HepG2 (cell line): ENCODE measurements around the gene IQSEC1. TPM values are rescaled to one million over a fixed set of nuclear protein-coding genes. Genes with fewer than 3 reads are reported as not detected.

Source experiments
- ATAC-seq: fragments of 200-7000 bp; cut with Tn5 transposase; 3 replicates; pipeline ENCODE4 v1.9.1; 2020; ENCODE audit warnings: mild to moderate bottlenecking, moderate library complexity
- BruUV-seq: library from RNA; stranded (reverse); fragments of 400-500 nt; replicated peaks from 2 replicates; lab custom pipeline; 2021; lab: Mats Ljungman, UMichigan
- CTCF ChIA-PET: fragments of 300-600 bp; formaldehyde crosslinking; extraction: SDS; loops from one replicate; lab custom pipeline; 2021; ENCODE audit warnings: low total read pairs, inconsistent platforms, low intra/inter-chr PET ratio; lab: Yijun Ruan, JAX
- POLR2A ChIA-PET: fragments of 350-600 bp; sonication (Branson Sonifier 250); formaldehyde crosslinking; loops from one replicate; lab custom pipeline; 2020; ENCODE audit warnings: antibody characterized with exemption, inconsistent platforms; lab: Yijun Ruan, JAX
- DNase-seq: peaks from one replicate; pipeline ENCODE4 v3.0.0-alpha.2; 2015; ENCODE audit warnings: low spot score
- FAIRE-seq: peaks from 3 replicates; lab custom pipeline; 2011; peaks lifted over from hg19 to GRCh38; lab: Jason Lieb, UNC
- H2AFZ ChIP-seq: one replicate; pipeline ENCODE4 v1.6.1; 2011; ENCODE audit warnings: low read length, inconsistent platforms
- H3K27ac ChIP-seq: fragments of 300-600 bp; 3 replicates; pipeline ENCODE4 v1.8.0; 2011; ENCODE audit warnings: mixed run types, mild to moderate bottlenecking, mixed read lengths, low read length, inconsistent platforms; ENCODE audit not compliant: insufficient read depth; ENCODE audit errors: extremely low read length
- H3K27me3 ChIP-seq, 2 experiments: fragments of 200-600 bp in 1 of 2; 2 replicates in 1 of 2; 3 replicates in 1 of 2; pipeline versions ENCODE4 v1.6.0 to v1.8.0; 2011; ENCODE audit warnings: low read length in 2 of 2, mild to moderate bottlenecking in 2 of 2, moderate library complexity in 2 of 2, inconsistent platforms in 1 of 2; ENCODE audit not compliant: insufficient read depth in 2 of 2, control insufficient read depth in 1 of 2
- H3K36me3 ChIP-seq, 2 experiments: fragments of 200-600 bp in 1 of 2; replicated peaks in 1 of 2; 2 replicates in 1 of 2; 3 replicates in 1 of 2; pipeline versions ENCODE4 v1.5.1 to v1.8.0; 2011; ENCODE audit warnings: low read length in 2 of 2, inconsistent platforms in 1 of 2; ENCODE audit not compliant: insufficient read depth in 2 of 2, control insufficient read depth in 1 of 2
- H3K4me1 ChIP-seq: 2 replicates; pipeline ENCODE4 v1.5.1; 2012; ENCODE audit warnings: low read length, inconsistent platforms; ENCODE audit not compliant: insufficient read depth
- H3K4me2 ChIP-seq: 2 replicates; pipeline ENCODE4 v1.6.0; 2011; ENCODE audit warnings: low read depth, low read length, inconsistent platforms
- H3K4me3 ChIP-seq, 3 experiments: fragments of 200-600 bp in 1 of 3; sonication (generic), shearing (Covaris generic) in 1 of 3; replicated peaks in 1 of 3; 2 replicates each; pipeline ENCODE4 v1.5.1; 2011 to 2016; ENCODE audit warnings: low read length in 3 of 3, inconsistent platforms in 2 of 3, low read depth in 2 of 3, mild to moderate bottlenecking in 2 of 3, control low read depth in 1 of 3, mixed read lengths in 1 of 3; ENCODE audit not compliant: insufficient read depth in 1 of 3
- H3K79me2 ChIP-seq: one replicate; pipeline ENCODE4 v1.6.1; 2011; ENCODE audit warnings: low read length, inconsistent platforms; ENCODE audit not compliant: insufficient read depth
- H3K9ac ChIP-seq: 2 replicates; pipeline ENCODE4 v1.6.0; 2011; ENCODE audit warnings: mild to moderate bottlenecking, low read depth, low read length, inconsistent platforms; ENCODE audit not compliant: insufficient read depth
- H3K9me3 ChIP-seq: 2 replicates; pipeline ENCODE4 v1.5.1; 2012; ENCODE audit warnings: mild to moderate bottlenecking, low read length
- H4K20me1 ChIP-seq: 2 replicates; pipeline ENCODE4 v1.6.0; 2011; ENCODE audit warnings: inconsistent platforms, mild to moderate bottlenecking, low read length, moderate library complexity; ENCODE audit not compliant: insufficient read depth
- MTF1 ChIP-seq: sonication (generic); formaldehyde crosslinking; IDR thresholded peaks from 2 replicates; pipeline ENCODE4 v1.5.0; 2020; ENCODE audit warnings: missing genetic modification reagents
- NRL ChIP-seq: sonication (generic); formaldehyde crosslinking; IDR thresholded peaks from 2 replicates; pipeline ENCODE4 v1.5.0; 2020; ENCODE audit warnings: missing genetic modification reagents, mild to moderate bottlenecking, moderate library complexity, borderline replicate concordance
- SATB2 ChIP-seq: sonication (generic); formaldehyde crosslinking; IDR thresholded peaks from 2 replicates; pipeline ENCODE4 v1.5.0; 2020; ENCODE audit warnings: missing genetic modification reagents
- ZNF235 ChIP-seq: sonication (generic); formaldehyde crosslinking; IDR thresholded peaks from 2 replicates; pipeline ENCODE4 v1.8.1; 2023; ENCODE audit warnings: mild to moderate bottlenecking, missing genetic modification reagents, borderline replicate concordance
- ZNF430 ChIP-seq: sonication (generic); formaldehyde crosslinking; IDR thresholded peaks from 2 replicates; pipeline ENCODE4 v1.9.0; 2021; ENCODE audit warnings: mild to moderate bottlenecking, missing genetic modification reagents
- WGBS: methylation state at CpG from one replicate; pipeline ENCODE4 v1.1.6; 2017; ENCODE audit warnings: low lambda C conversion rate; 5-methylcytosine and 5-hydroxymethylcytosine counted together
- in situ Hi-C: cut with HindIII; loops from 2 replicates; pipeline ENCODE4 v1.10.0; 2017; ENCODE audit warnings: low pct_unique_long_range_greater_than_20kb; ENCODE audit not compliant: extremely low pct_ligation_motif_present
- intact Hi-C: fragments of 100-400 bp; cut with micrococcal nuclease; formaldehyde crosslinking; loops from one replicate; pipeline ENCODE4 v1.10.0; 2022; ENCODE audit not compliant: unreplicated experiment
- polyA plus RNA-seq, 8 experiments: library from polyadenylated mRNA; depleted of rRNA in 3 of 8; stranded (reverse) in 7 of 8; unstranded in 1 of 8; fragments of >200 nt; fragmentation: Illumina TruSeq in 4 of 8; extraction: Trizol in 4 of 8; gene quantifications; 2 replicates each; pipeline versions ENCODE4 v1.2.1 to v1.2.3, GENCODE V29; 2011 to 2016; ENCODE audit warnings: low read depth in 4 of 8, missing spikeins in 1 of 8, mixed read lengths in 1 of 8; ENCODE audit not compliant: insufficient read depth in 1 of 8
- total RNA-seq, 5 experiments: library from RNA; depleted of rRNA; stranded (reverse); fragments of >200 nt; fragmentation: Illumina TruSeq; extraction: Trizol; gene quantifications; 2 replicates each; pipeline ENCODE4 v1.2.3, GENCODE V29; 2016; ENCODE audit warnings: low read depth in 1 of 5
- TF ChIP-seq, protein P1 (sequence below): IDR thresholded peaks from 2 replicates; pipeline ENCODE4 v1.6.1; 2016
- TF ChIP-seq, protein P2 (sequence below): sonication (generic); formaldehyde crosslinking; IDR thresholded peaks from 2 replicates; pipeline ENCODE4 v1.8.1; 2023; ENCODE audit warnings: mild to moderate bottlenecking, inconsistent platforms, moderate library complexity, missing genetic modification reagents, borderline replicate concordance
- TF ChIP-seq, protein P3 (sequence below), 2 experiments: sonication (generic) in 1 of 2; formaldehyde crosslinking in 1 of 2; IDR thresholded peaks; 2 replicates each; pipeline versions ENCODE4 v1.4.0 to v1.6.1; 2018 to 2020; ENCODE audit warnings: missing genetic modification reagents in 2 of 2, borderline replicate concordance in 1 of 2, low read depth in 1 of 2, mild to moderate bottlenecking in 1 of 2, missing biosample characterization in 1 of 2
- TF ChIP-seq, protein P4 (sequence below): sonication (generic); formaldehyde crosslinking; IDR thresholded peaks from 2 replicates; pipeline ENCODE4 v1.5.0; 2020; ENCODE audit warnings: mild to moderate bottlenecking, missing genetic modification reagents
- TF ChIP-seq, protein P5 (sequence below): IDR thresholded peaks from 2 replicates; pipeline ENCODE4 v1.6.1; 2016; ENCODE audit warnings: control low read depth
- TF ChIP-seq, protein P6 (sequence below): sonication (generic); formaldehyde crosslinking; IDR thresholded peaks from 2 replicates; pipeline ENCODE4 v1.4.0; 2020; ENCODE audit warnings: missing genetic modification reagents

IQSEC1 gene
- total and polyA plus RNA-seq, 2 of the 13 experiments (the other 11 are each of a cell fraction or from before 2014, with no cell fraction given), result 17.4 to 20.2 TPM

DNA sequence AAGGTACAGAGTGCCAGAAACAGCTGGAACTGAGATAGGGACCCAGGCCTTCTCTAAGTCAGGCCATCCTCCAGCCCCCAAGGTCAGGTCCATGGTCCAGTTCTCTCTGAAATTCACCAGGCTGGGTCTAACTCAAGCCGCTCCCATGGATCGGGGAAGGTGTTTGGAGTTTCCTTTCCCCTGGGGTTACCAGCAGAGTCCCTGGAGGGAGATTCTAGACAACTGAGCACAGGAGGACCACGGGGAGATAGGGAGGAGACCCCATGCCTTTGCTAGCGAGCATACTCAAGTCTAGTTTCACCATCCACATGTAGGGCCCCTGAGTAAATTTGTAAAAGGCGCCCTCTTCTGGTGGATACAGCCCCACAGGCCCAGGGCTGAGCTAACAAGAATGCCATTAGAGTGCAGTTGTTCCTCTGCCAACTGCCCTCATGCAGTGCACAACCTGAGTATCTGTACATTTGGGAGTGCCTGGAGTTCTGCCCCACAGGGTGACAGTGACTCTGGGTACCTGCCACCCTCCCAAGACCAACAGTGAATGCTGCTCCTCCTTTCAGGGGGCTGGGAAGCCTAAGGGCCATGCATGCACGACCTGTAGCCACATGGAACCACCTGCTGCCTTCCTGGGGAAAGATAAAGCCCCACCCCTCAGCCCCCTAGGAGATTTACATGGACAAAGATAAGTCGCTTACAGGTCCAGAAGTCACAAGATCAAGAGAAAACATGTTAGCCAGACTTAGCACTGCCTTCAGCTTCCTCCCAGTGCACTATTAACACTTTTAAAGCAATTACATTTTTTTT lies 89.0 kb downstream of the IQSEC1 start:
- Histone ChIP-seq H2AFZ (no peak overlapping the region), H3K36me3 (peaks cover 0 to 3% of the 10 kb centered on the region in 2 experiments; a peak in 1 of 5 replicates), H3K9me3 (no peaks in the 10 kb centered on the region), H3K79me2 (no peaks in the 10 kb centered on the region), H3K4me1 (peaks cover 15% of the 10 kb centered on the region), H3K27ac (peak overlapping the region; percentile 31), H4K20me1 (peaks cover 8% of the 10 kb centered on the region; the same call in 1 of the 2 replicates), H3K27me3 (no peaks in the 10 kb centered on the region), H3K4me2 (peak overlapping the region; percentile 65), H3K4me3 (peak overlapping the region in 2 of 3 experiments; percentile 29 to 37; a peak in 4 of 6 replicates), H3K9ac (0 out of 2 replicates have a peak overlapping the region, but pooled peaks have one; percentile 10)
- in situ Hi-C loops, result no loop called here
- 8% methylated on average over 6 of the region's 7 CpGs for WGBS
- ATAC-seq (peak; percentile 96), FAIRE-seq (peak; percentile 83), DNase-seq (peak; percentile 79)
- intact Hi-C loops, result loop anchor here (1.0 to 5.0 kb wide), 4 partner anchors 18 to 116 kb away; no protein-coding TSS in a partner anchor
- ChIA-PET POLR2A (interaction anchor here (1.0 to 2.7 kb wide), 7 partner anchors 8 to 88 kb away, joined by 3 to 9 read pairs (median 4); no protein-coding TSS in a partner anchor), CTCF (interaction anchor here (0.8 to 1.6 kb wide), 4 partner anchors 11 to 116 kb away, joined by 4 to 7 read pairs (median 4); no protein-coding TSS in a partner anchor)
- BruUV-seq, result no TSS peak
- TF ChIP-seq, protein P1, sequence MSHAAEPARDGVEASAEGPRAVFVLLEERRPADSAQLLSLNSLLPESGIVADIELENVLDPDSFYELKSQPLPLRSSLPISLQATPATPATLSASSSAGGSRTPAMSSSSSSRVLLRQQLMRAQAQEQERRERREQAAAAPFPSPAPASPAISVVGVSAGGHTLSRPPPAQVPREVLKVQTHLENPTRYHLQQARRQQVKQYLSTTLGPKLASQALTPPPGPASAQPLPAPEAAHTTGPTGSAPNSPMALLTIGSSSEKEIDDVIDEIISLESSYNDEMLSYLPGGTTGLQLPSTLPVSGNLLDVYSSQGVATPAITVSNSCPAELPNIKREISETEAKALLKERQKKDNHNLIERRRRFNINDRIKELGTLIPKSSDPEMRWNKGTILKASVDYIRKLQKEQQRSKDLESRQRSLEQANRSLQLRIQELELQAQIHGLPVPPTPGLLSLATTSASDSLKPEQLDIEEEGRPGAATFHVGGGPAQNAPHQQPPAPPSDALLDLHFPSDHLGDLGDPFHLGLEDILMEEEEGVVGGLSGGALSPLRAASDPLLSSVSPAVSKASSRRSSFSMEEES (CRISPR knock-in tag), result no peak
- TF ChIP-seq ZNF430 (no peak), SATB2 (CRISPR knock-in tag) (no peak), NRL (no peak), MTF1 (CRISPR knock-in tag) (no peak), ZNF235 (CRISPR knock-in tag) (no peak)
- TF ChIP-seq, protein P2, sequence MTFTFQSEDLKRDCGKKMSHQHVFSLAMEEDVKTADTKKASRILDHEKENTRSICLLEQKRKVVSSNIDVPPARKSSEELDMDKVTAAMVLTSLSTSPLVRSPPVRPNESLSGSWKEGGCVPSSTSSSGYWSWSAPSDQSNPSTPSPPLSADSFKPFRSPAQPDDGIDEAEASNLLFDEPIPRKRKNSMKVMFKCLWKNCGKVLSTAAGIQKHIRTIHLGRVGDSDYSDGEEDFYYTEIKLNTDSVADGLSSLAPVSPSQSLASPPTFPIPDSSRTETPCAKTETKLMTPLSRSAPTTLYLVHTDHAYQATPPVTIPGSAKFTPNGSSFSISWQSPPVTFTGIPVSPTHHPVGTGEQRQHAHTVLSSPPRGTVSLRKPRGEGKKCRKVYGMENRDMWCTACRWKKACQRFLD (CRISPR knock-in tag), result 0 out of 2 replicates have a peak, but pooled peaks have one; percentile 27
- TF ChIP-seq, protein P3, sequence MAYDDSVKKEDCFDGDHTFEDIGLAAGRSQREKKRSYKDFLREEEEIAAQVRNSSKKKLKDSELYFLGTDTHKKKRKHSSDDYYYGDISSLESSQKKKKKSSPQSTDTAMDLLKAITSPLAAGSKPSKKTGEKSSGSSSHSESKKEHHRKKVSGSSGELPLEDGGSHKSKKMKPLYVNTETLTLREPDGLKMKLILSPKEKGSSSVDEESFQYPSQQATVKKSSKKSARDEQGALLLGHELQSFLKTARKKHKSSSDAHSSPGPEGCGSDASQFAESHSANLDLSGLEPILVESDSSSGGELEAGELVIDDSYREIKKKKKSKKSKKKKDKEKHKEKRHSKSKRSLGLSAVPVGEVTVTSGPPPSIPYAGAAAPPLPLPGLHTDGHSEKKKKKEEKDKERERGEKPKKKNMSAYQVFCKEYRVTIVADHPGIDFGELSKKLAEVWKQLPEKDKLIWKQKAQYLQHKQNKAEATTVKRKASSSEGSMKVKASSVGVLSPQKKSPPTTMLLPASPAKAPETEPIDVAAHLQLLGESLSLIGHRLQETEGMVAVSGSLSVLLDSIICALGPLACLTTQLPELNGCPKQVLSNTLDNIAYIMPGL (CRISPR knock-in tag; IDR thresholded peaks at IDR 0.05; ENCODE audit: borderline replicate concordance in 1 of 2, low read depth in 1 of 2), result peak; percentile 41 to 63; a peak in 2 of 4 replicates
- TF ChIP-seq, protein P4, sequence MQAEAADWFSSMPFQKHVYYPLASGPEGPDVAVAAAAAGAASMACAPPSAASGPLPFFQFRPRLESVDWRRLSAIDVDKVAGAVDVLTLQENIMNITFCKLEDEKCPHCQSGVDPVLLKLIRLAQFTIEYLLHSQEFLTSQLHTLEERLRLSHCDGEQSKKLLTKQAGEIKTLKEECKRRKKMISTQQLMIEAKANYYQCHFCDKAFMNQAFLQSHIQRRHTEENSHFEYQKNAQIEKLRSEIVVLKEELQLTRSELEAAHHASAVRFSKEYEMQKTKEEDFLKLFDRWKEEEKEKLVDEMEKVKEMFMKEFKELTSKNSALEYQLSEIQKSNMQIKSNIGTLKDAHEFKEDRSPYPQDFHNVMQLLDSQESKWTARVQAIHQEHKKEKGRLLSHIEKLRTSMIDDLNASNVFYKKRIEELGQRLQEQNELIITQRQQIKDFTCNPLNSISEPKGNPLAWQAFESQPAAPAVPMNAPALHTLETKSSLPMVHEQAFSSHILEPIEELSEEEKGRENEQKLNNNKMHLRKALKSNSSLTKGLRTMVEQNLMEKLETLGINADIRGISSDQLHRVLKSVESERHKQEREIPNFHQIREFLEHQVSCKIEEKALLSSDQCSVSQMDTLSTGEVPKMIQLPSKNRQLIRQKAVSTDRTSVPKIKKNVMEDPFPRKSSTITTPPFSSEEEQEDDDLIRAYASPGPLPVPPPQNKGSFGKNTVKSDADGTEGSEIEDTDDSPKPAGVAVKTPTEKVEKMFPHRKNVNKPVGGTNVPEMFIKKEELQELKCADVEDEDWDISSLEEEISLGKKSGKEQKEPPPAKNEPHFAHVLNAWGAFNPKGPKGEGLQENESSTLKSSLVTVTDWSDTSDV (CRISPR knock-in tag), result no peak
- TF ChIP-seq, protein P5, sequence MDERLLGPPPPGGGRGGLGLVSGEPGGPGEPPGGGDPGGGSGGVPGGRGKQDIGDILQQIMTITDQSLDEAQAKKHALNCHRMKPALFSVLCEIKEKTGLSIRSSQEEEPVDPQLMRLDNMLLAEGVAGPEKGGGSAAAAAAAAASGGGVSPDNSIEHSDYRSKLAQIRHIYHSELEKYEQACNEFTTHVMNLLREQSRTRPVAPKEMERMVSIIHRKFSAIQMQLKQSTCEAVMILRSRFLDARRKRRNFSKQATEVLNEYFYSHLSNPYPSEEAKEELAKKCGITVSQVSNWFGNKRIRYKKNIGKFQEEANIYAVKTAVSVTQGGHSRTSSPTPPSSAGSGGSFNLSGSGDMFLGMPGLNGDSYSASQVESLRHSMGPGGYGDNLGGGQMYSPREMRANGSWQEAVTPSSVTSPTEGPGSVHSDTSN (CRISPR knock-in tag), result no peak
- TF ChIP-seq, protein P6, sequence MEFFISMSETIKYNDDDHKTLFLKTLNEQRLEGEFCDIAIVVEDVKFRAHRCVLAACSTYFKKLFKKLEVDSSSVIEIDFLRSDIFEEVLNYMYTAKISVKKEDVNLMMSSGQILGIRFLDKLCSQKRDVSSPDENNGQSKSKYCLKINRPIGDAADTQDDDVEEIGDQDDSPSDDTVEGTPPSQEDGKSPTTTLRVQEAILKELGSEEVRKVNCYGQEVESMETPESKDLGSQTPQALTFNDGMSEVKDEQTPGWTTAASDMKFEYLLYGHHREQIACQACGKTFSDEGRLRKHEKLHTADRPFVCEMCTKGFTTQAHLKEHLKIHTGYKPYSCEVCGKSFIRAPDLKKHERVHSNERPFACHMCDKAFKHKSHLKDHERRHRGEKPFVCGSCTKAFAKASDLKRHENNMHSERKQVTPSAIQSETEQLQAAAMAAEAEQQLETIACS (CRISPR knock-in tag), result no peak
